Endothelial cell of umbilical vein (primary cell): ENCODE measurements around the gene DNAJB13. TPM values are rescaled to one million over a fixed set of nuclear protein-coding genes. Genes with fewer than 3 reads are reported as not detected.

Experiments used
- BruUV-seq: library from RNA; stranded (reverse); fragments of 400-500 nt; replicated peaks from 2 replicates; lab custom pipeline; 2021; lab: Mats Ljungman, UMichigan
- CTCF ChIA-PET: fragments of 300-600, 350-600 bp; sonication (Branson Sonifier 250); formaldehyde crosslinking; loops from one replicate; lab custom pipeline; 2021; ENCODE audit warnings: antibody characterized with exemption, inconsistent platforms; lab: Charles Lee
- POLR2A ChIA-PET: fragments of 300-600, 350-600 bp; sonication (Branson Sonifier 250); formaldehyde crosslinking; loops from one replicate; lab custom pipeline; 2021; ENCODE audit warnings: antibody characterized with exemption, inconsistent platforms; lab: Charles Lee
- DNase-seq: peaks from one replicate; pipeline ENCODE4 v3.0.0-alpha.2; 2011; ENCODE audit warnings: low read depth, low spot score
- FAIRE-seq: peaks from 2 replicates; lab custom pipeline; 2011; peaks lifted over from hg19 to GRCh38; lab: Jason Lieb, UNC
- H2AFZ ChIP-seq: 2 replicates; pipeline ENCODE4 v1.6.0; 2012; ENCODE audit warnings: low read depth, low read length, control low read depth, inconsistent platforms
- H3K27ac ChIP-seq: 2 replicates; pipeline ENCODE4 v1.5.1; 2011; ENCODE audit warnings: low read depth, mild to moderate bottlenecking, control low read depth, low read length, moderate library complexity; ENCODE audit not compliant: insufficient read depth
- H3K27me3 ChIP-seq, 2 experiments: 2 replicates each; pipeline versions ENCODE4 v1.6.0 to v1.6.1; 2011; ENCODE audit warnings: low read length in 2 of 2, mixed read lengths in 1 of 2; ENCODE audit not compliant: control insufficient read depth in 2 of 2, insufficient read depth in 2 of 2
- H3K36me3 ChIP-seq, 2 experiments: 2 replicates in 1 of 2; 3 replicates in 1 of 2; pipeline ENCODE4 v1.5.1; 2011; ENCODE audit warnings: low read length in 2 of 2, mild to moderate bottlenecking in 1 of 2, moderate library complexity in 1 of 2; ENCODE audit not compliant: control insufficient read depth in 2 of 2, insufficient read depth in 2 of 2; ENCODE audit errors: extremely low read depth in 1 of 2
- H3K4me1 ChIP-seq: 3 replicates; pipeline ENCODE4 v1.5.1; 2011; ENCODE audit warnings: mild to moderate bottlenecking, low read length; ENCODE audit not compliant: control insufficient read depth, insufficient read depth; ENCODE audit errors: extremely low read depth
- H3K4me2 ChIP-seq: 2 replicates; pipeline ENCODE4 v1.6.1; 2011; ENCODE audit warnings: low read length, control low read depth, mixed read lengths; ENCODE audit not compliant: insufficient read depth
- H3K4me3 ChIP-seq, 3 experiments: fragments of 200-600 bp in 1 of 3; sonication (generic), shearing (Covaris generic) in 1 of 3; replicated peaks in 1 of 3; 2 replicates each; pipeline ENCODE4 v1.5.1; 2011 to 2016; ENCODE audit warnings: control low read depth in 3 of 3, low read length in 3 of 3, mild to moderate bottlenecking in 2 of 3, inconsistent platforms in 1 of 3, low read depth in 1 of 3, moderate library complexity in 1 of 3; ENCODE audit not compliant: insufficient read depth in 1 of 3
- H3K79me2 ChIP-seq: 2 replicates; pipeline ENCODE4 v1.6.0; 2012; ENCODE audit warnings: low read length, inconsistent platforms; ENCODE audit not compliant: control insufficient read depth, insufficient read depth
- H3K9ac ChIP-seq: replicated peaks from 2 replicates; pipeline ENCODE3; 2011; ENCODE audit warnings: low read length, control low read depth; ENCODE audit not compliant: insufficient read depth; ENCODE audit errors: extremely low read depth
- H3K9me1 ChIP-seq: replicated peaks from 3 replicates; pipeline ENCODE4 v1.6.0; 2011; ENCODE audit warnings: mild to moderate bottlenecking, low read length; ENCODE audit not compliant: control insufficient read depth, insufficient read depth; ENCODE audit errors: extremely low read depth
- H3K9me3 ChIP-seq: replicated peaks from 2 replicates; pipeline ENCODE4 v1.5.1; 2012; ENCODE audit warnings: low read length, inconsistent platforms; ENCODE audit not compliant: control insufficient read depth, insufficient read depth
- H4K20me1 ChIP-seq: replicated peaks from 2 replicates; pipeline ENCODE3; 2011; ENCODE audit warnings: mild to moderate bottlenecking, low read length; ENCODE audit not compliant: control insufficient read depth, insufficient read depth; ENCODE audit errors: extremely low read depth
- EZH2 ChIP-seq: IDR thresholded peaks from 2 replicates; pipeline ENCODE4 v1.6.1; 2012; ENCODE audit warnings: borderline replicate concordance, low read depth, mild to moderate bottlenecking, moderate library complexity, low read length, inconsistent platforms; ENCODE audit not compliant: severe bottlenecking
- FOS ChIP-seq: IDR thresholded peaks from 2 replicates; pipeline ENCODE4 v1.6.1; 2011; ENCODE audit warnings: mild to moderate bottlenecking, low read length, moderate library complexity, borderline replicate concordance; ENCODE audit not compliant: insufficient read depth
- GATA2 ChIP-seq: IDR thresholded peaks from 2 replicates; pipeline ENCODE4 v1.7.0; 2011; ENCODE audit warnings: low read depth, mild to moderate bottlenecking, moderate library complexity, mixed read lengths, low read length; ENCODE audit not compliant: insufficient read length, insufficient read depth
- JUN ChIP-seq: IDR thresholded peaks from 2 replicates; pipeline ENCODE4 v1.6.1; 2011; ENCODE audit warnings: borderline replicate concordance, low read depth; ENCODE audit not compliant: insufficient read length, insufficient read depth
- MYC ChIP-seq: IDR thresholded peaks from one replicate; pipeline ENCODE4 v1.6.1; 2011; ENCODE audit warnings: mild to moderate bottlenecking, low read depth, low read length
- POLR2A ChIP-seq: IDR thresholded peaks from 2 replicates; pipeline ENCODE4 v1.6.1; 2012; ENCODE audit warnings: low read depth, mild to moderate bottlenecking, control low read depth, low read length
- POLR2AphosphoS5 ChIP-seq: IDR thresholded peaks from 2 replicates; pipeline ENCODE4 v1.6.1; 2012; ENCODE audit warnings: low read depth, mild to moderate bottlenecking, control low read depth, low read length, moderate library complexity; ENCODE audit not compliant: insufficient read depth
- dilution Hi-C: fragments of 300-500 bp; cut with MboI; formaldehyde crosslinking; loops from one replicate; pipeline ENCODE4 v1.15.0; 2019; ENCODE audit warnings: low sequenced_read_pairs; ENCODE audit not compliant: extremely low pct_ligation_motif_present
- intact Hi-C: fragments of 100-400 bp; cut with micrococcal nuclease; formaldehyde crosslinking; loops from one replicate; pipeline ENCODE4 v1.10.0; 2022
- polyA plus RNA-seq, 4 experiments: library from polyadenylated mRNA; depleted of rRNA in 3 of 4; stranded (reverse) in 3 of 4; unstranded in 1 of 4; fragments of >200 nt; gene quantifications; 2 replicates each; pipeline versions ENCODE4 v1.2.1 to v1.2.3, GENCODE V29; 2011 to 2012; ENCODE audit warnings: missing spikeins in 1 of 4
- total RNA-seq: library from RNA; stranded (reverse); gene quantifications from 2 replicates; pipeline ENCODE4 v1.2.3, GENCODE V29; 2021
- TF ChIP-seq, protein P1 (sequence below): IDR thresholded peaks from 2 replicates; pipeline ENCODE4 v1.6.1; 2011; ENCODE audit not compliant: insufficient read depth, insufficient read length
- TF ChIP-seq, protein P2 (sequence below), 2 donors: IDR thresholded peaks; 1 replicate in 1 of 2; 2 replicates in 1 of 2; pipeline ENCODE4 v1.5.1; 2011; ENCODE audit warnings: low read length in 2 of 2, mild to moderate bottlenecking in 2 of 2, moderate library complexity in 2 of 2, control low read depth in 1 of 2, inconsistent platforms in 1 of 2, low read depth in 1 of 2; ENCODE audit not compliant: insufficient read depth in 1 of 2; ENCODE audit errors: extremely low read depth in 1 of 2

Gene DNAJB13
- total and polyA plus RNA-seq, 2 donors (not counting 3 experiments of a cell fraction or from before 2014, with no cell fraction given): 0.07 to 0.46 TPM

DNA sequence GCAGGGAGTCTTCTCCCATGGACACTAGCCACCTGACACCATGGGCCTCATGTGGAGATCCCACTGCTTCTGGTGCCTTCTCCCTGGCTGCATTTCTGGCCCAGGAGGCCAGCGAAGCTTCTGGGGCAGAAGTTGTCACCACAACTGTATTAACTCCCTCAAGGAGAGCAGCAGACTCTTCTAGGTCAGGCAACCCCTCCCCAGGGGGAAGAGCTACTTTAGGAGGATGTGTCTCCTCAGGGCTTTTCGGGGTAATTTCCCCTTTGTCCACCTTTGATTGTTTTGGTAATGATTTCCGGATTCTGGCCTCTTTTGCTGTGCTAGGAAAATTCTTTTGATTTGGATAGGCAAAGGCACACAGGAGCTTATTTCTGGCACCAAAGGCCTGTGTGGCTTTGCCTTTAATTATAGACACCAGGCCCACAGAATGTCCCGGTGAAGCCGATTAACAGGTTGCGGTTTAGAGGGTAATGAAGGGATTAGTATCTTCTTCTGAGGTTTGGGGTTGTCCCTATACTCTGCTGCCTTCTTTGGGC, 40.7 kb downstream of the DNAJB13 start:
- H3K4me3 ChIP-seq: no peak overlapping the region
- BruUV-seq: no TSS peak
- dilution Hi-C loops: no loop called here
- H3K27me3 ChIP-seq: peaks cover 0 to 3% of the 10 kb centered on the region in 2 experiments
- no peak overlapping the region for H3K9ac ChIP-seq
- no peak overlapping the region for H3K4me2 ChIP-seq
- H4K20me1 ChIP-seq: no peaks in the 10 kb centered on the region
- intact Hi-C loops: no loop called here
- no peak overlapping the region for H2AFZ ChIP-seq
- H3K9me1 ChIP-seq: no peaks in the 10 kb centered on the region
- FAIRE-seq (no peak), DNase-seq (no peak)
- CTCF ChIA-PET: interaction anchor here (0.8 kb wide), 1 partner anchor 34 kb away, joined by 3 read pairs; no protein-coding TSS in a partner anchor
- POLR2A ChIA-PET: no interaction called here
- no peaks in the 10 kb centered on the region for H3K79me2 ChIP-seq
- H3K9me3 ChIP-seq: no peaks in the 10 kb centered on the region
- H3K27ac ChIP-seq: no peak overlapping the region
- H3K4me1 ChIP-seq: no peaks in the 10 kb centered on the region
- no peak for TF ChIP-seq MYC
- no peak for TF ChIP-seq GATA2
- no peak for TF ChIP-seq FOS
- TF ChIP-seq, protein P1, sequence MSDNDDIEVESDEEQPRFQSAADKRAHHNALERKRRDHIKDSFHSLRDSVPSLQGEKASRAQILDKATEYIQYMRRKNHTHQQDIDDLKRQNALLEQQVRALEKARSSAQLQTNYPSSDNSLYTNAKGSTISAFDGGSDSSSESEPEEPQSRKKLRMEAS: no peak
- TF ChIP-seq, protein P2, sequence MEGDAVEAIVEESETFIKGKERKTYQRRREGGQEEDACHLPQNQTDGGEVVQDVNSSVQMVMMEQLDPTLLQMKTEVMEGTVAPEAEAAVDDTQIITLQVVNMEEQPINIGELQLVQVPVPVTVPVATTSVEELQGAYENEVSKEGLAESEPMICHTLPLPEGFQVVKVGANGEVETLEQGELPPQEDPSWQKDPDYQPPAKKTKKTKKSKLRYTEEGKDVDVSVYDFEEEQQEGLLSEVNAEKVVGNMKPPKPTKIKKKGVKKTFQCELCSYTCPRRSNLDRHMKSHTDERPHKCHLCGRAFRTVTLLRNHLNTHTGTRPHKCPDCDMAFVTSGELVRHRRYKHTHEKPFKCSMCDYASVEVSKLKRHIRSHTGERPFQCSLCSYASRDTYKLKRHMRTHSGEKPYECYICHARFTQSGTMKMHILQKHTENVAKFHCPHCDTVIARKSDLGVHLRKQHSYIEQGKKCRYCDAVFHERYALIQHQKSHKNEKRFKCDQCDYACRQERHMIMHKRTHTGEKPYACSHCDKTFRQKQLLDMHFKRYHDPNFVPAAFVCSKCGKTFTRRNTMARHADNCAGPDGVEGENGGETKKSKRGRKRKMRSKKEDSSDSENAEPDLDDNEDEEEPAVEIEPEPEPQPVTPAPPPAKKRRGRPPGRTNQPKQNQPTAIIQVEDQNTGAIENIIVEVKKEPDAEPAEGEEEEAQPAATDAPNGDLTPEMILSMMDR (IDR thresholded peaks at IDR 0.05; ENCODE audit: extremely low read depth in 1 of 2, insufficient read depth in 1 of 2, low read depth in 1 of 2, low read length in 2 of 2): no peak
- TF ChIP-seq EZH2: no peak
- no peak for TF ChIP-seq POLR2AphosphoS5
- TF ChIP-seq JUN: no peak
- no peak for TF ChIP-seq POLR2A
- no peaks in the 10 kb centered on the region for H3K36me3 ChIP-seq
